Lung (tissue), 16 donors: ENCODE measurements around the gene DNAH12. TPM values are rescaled to one million over a fixed set of nuclear protein-coding genes. Genes with fewer than 3 reads are reported as not detected.

ENCODE experiments used
- ATAC-seq: fragments of 200-7000 bp; cut with Tn5 transposase; one replicate; pipeline ENCODE4 v1.9.1; 2020; ENCODE audit warnings: moderate number of reproducible peaks; ENCODE audit not compliant: insufficient read depth, low FRiP score
- DNase-seq, 3 donors: peaks; one replicate each; pipeline ENCODE4 v3.0.0-alpha.2; 2013 to 2017
- H3K27ac ChIP-seq, 2 donors: one replicate each; pipeline ENCODE4 v1.5.1; 2013; ENCODE audit warnings: mild to moderate bottlenecking in 2 of 2, moderate library complexity in 2 of 2, control low read depth in 1 of 2, inconsistent platforms in 1 of 2, low read depth in 1 of 2, low read length in 1 of 2
- H3K27me3 ChIP-seq, 3 donors: one replicate each; pipeline ENCODE4 v1.5.1; 2013; ENCODE audit warnings: low read length in 2 of 3; ENCODE audit not compliant: control insufficient read depth in 3 of 3, insufficient read depth in 3 of 3
- H3K36me3 ChIP-seq, 4 donors: one replicate each; pipeline ENCODE4 v1.5.1; 2013; ENCODE audit warnings: low read length in 4 of 4, mild to moderate bottlenecking in 1 of 4, moderate library complexity in 1 of 4; ENCODE audit not compliant: control insufficient read depth in 4 of 4, insufficient read depth in 4 of 4
- H3K4me1 ChIP-seq, 5 donors: one replicate each; pipeline ENCODE4 v1.5.1; 2013; ENCODE audit warnings: low read length in 5 of 5, mild to moderate bottlenecking in 2 of 5, moderate library complexity in 1 of 5; ENCODE audit not compliant: control insufficient read depth in 5 of 5, insufficient read depth in 5 of 5
- H3K4me3 ChIP-seq: one replicate; pipeline ENCODE4 v1.5.1; 2013; ENCODE audit warnings: mild to moderate bottlenecking, control low read depth, moderate library complexity
- H3K9ac ChIP-seq, 2 donors: one replicate each; pipeline ENCODE4 v1.5.1; 2013; ENCODE audit warnings: low read length in 2 of 2, control low read depth in 1 of 2; ENCODE audit not compliant: insufficient read depth in 1 of 2
- H3K9me3 ChIP-seq, 4 donors: one replicate each; pipeline ENCODE4 v1.5.1; 2013; ENCODE audit warnings: low read length in 3 of 4, mild to moderate bottlenecking in 1 of 4, moderate library complexity in 1 of 4; ENCODE audit not compliant: control insufficient read depth in 4 of 4, insufficient read depth in 3 of 4
- WGBS, 2 donors: extraction: QIAGEN DNeasy Blood & Tissue Kit; methylation state at CpG; one replicate each; pipeline ENCODE4 v1.1.7; 2013; 5-methylcytosine and 5-hydroxymethylcytosine counted together
- long read RNA-seq, 5 donors: transcript quantifications; one replicate each; lab custom pipeline, GENCODE V29; 2026
- polyA plus RNA-seq, 2 donors: library from polyadenylated mRNA; stranded (reverse); fragments of 200-250 nt; gene quantifications; one replicate each; pipeline ENCODE4 v1.2.1, GENCODE V29; 2013
- total RNA-seq, 2 donors: library from RNA; depleted of rRNA in 1 of 2; stranded (reverse); fragments of >200 nt in 1 of 2; gene quantifications; one replicate each; pipeline ENCODE4 v1.2.1, GENCODE V29; 2014 to 2021
- TF ChIP-seq, protein P1 (sequence below): IDR thresholded peaks from 2 replicates; pipeline ENCODE4 v1.5.1; 2012; ENCODE audit warnings: mild to moderate bottlenecking; ENCODE audit errors: control extremely low read depth, extremely low read depth
- donor health status: control.
- donor health status: control.
- donor health status: Bipolar disorder and iron deficiency.
- donor health status: healthy.
- donor health status: DM: yes; HTN: yes; CAD: no.

DNAH12 gene, protein sequence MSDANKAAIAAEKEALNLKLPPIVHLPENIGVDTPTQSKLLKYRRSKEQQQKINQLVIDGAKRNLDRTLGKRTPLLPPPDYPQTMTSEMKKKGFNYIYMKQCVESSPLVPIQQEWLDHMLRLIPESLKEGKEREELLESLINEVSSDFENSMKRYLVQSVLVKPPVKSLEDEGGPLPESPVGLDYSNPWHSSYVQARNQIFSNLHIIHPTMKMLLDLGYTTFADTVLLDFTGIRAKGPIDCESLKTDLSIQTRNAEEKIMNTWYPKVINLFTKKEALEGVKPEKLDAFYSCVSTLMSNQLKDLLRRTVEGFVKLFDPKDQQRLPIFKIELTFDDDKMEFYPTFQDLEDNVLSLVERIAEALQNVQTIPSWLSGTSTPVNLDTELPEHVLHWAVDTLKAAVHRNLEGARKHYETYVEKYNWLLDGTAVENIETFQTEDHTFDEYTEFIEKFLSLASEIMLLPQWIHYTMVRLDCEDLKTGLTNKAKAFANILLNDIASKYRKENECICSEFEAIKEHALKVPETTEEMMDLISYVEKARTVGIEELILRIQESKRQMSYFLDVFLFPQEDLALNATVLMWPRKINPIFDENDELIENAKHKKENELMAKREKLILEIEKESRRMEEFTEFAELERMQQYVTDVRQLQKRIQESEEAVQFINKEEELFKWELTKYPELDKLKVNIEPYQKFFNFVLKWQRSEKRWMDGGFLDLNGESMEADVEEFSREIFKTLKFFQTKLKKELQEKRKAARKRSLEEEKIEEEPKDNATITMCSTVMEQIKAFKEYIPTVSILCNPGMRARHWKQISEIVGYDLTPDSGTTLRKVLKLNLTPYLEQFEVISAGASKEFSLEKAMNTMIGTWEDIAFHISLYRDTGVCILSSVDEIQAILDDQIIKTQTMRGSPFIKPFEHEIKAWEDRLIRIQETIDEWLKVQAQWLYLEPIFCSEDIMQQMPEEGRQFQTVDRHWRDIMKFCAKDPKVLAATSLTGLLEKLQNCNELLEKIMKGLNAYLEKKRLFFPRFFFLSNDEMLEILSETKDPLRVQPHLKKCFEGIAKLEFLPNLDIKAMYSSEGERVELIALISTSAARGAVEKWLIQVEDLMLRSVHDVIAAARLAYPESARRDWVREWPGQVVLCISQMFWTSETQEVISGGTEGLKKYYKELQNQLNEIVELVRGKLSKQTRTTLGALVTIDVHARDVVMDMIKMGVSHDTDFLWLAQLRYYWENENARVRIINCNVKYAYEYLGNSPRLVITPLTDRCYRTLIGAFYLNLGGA (N-terminal part only)
- total RNA-seq (10 to 100 TPM; 13.4 to 37.8 TPM), polyA plus RNA-seq (1 to 10 TPM; 3.3 to 8.0 TPM)
- long read RNA-seq, donor 1, partial matches to known transcripts: 5 of 6 reads
- long read RNA-seq, donor 1, other reads (novel, unspliced or antisense): 0 of 6 reads
- long read RNA-seq, donor 2, partial matches to known transcripts: 0 of 1 reads
- long read RNA-seq, donor 2, other reads (novel, unspliced or antisense): 0 of 1 reads
- long read RNA-seq, donor 3, partial matches to known transcripts: 14 of 16 reads
- long read RNA-seq, donor 3, other reads (novel, unspliced or antisense): 0 of 16 reads
- long read RNA-seq, donor 4: 0 reads
- long read RNA-seq, donor 5, partial matches to known transcripts: 9 of 9 reads
- long read RNA-seq, donor 5, other reads (novel, unspliced or antisense): 0 of 9 reads

DNA sequence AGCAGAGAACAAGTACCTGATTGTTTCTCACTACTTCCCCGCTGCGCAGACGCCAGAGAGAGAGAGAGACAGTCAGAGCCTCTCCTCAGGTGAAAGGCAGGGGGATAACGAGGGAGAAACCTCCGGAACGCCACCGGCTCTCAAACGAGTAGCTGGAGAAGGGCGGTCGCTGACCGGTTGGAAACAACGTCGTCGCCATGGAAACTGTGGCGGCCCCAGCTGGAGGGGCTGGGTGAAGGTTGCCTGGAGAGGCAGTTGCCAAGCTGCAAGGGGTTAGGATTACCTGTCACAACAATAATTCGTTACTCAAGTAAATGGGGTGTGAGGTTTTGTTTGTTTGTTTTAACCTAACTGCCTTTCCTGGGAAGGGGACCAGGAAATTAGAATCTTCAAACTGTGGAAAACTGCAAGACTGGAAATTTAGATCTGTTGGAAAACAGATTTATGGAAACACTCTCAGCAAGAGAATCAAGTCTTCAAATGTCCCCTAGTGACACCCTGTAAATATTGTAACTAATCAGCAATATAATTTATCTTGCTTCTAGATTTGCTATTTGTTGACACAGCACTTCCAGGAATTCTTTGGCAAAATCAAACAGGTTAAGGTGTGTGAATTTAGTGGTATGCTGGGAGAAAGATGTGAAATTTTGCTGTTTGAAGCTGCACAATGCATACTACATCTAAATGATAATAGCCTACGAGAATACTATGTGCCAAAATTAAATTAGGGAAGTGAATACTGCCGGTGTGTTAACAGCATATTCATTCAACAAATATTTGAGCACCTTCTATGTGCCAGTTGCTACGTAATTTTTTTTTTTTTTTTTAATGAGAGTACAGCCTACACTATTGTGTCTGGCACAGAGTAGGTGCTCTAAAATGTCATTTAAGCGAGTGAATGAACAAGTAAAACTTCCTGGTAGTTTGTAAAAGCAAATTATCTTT is at the start of gene DNAH12:
DNAH12 (minus strand) TSS at position 164 of the 945 bp plus-strand sequence. CDS start 1,474 bp downstream, outside the sequence.
- ATAC-seq: no peak
- TF ChIP-seq, protein P1, sequence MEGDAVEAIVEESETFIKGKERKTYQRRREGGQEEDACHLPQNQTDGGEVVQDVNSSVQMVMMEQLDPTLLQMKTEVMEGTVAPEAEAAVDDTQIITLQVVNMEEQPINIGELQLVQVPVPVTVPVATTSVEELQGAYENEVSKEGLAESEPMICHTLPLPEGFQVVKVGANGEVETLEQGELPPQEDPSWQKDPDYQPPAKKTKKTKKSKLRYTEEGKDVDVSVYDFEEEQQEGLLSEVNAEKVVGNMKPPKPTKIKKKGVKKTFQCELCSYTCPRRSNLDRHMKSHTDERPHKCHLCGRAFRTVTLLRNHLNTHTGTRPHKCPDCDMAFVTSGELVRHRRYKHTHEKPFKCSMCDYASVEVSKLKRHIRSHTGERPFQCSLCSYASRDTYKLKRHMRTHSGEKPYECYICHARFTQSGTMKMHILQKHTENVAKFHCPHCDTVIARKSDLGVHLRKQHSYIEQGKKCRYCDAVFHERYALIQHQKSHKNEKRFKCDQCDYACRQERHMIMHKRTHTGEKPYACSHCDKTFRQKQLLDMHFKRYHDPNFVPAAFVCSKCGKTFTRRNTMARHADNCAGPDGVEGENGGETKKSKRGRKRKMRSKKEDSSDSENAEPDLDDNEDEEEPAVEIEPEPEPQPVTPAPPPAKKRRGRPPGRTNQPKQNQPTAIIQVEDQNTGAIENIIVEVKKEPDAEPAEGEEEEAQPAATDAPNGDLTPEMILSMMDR: no peak
- Histone ChIP-seq H3K36me3 (peaks cover 0 to 1% (median 0%) of the 10 kb centered on the region in 4 donors), H3K27ac (no peak within 1 kb of the TSS), H3K4me1 (peaks cover 0 to 9% (median 0%) of the 10 kb centered on the region in 5 donors), H3K27me3 (no peaks in the 10 kb centered on the region), H3K9ac (peak within 1 kb of the TSS in 1 of 2 donors; percentile 39), H3K9me3 (no peaks in the 10 kb centered on the region), H3K4me3 (no peak within 1 kb of the TSS)
- WGBS, 2 donors: 7 to 8% methylated on average over 20 of the region's 20 CpGs
- peak; percentile 79 to 86 (median 80) for DNase-seq

DNA sequence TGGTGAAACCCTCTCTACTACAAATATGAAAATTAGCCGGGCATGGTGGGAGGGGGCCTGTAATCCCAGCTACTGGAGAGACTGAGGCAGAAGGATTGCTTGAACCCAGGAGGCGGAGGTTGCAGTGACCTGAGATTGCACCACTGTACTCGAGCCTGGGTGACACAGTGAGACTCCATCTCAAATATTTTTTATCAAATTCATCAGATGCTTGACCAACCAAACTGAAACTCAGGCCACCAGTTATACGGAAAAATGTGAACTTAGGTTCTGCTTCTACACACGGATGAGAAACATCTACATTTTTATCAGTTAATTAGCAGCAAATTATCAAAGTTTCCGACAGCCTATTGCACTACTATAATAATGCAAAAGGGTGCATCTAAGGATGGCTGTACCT is 48.2 kb upstream of the DNAH12 start:
- no peak overlapping the region for H3K27ac ChIP-seq
- DNase-seq (no peak), ATAC-seq (no peak)
- peaks cover 0 to 6% (median 4%) of the 10 kb centered on the region in 4 donors for H3K36me3 ChIP-seq
- TF ChIP-seq, protein P1: no peak
- H3K27me3 ChIP-seq: no peaks in the 10 kb centered on the region
- H3K9me3 ChIP-seq: no peaks in the 10 kb centered on the region
- no peak overlapping the region for H3K9ac ChIP-seq
- 67 to 69% methylated on average over 6 of the region's 6 CpGs for WGBS, 2 donors
- no peak overlapping the region for H3K4me3 ChIP-seq
- H3K4me1 ChIP-seq: peaks cover 0 to 17% (median 4%) of the 10 kb centered on the region in 5 donors
